Measurements from ENCODE around the gene FAM81A.

DNA sequence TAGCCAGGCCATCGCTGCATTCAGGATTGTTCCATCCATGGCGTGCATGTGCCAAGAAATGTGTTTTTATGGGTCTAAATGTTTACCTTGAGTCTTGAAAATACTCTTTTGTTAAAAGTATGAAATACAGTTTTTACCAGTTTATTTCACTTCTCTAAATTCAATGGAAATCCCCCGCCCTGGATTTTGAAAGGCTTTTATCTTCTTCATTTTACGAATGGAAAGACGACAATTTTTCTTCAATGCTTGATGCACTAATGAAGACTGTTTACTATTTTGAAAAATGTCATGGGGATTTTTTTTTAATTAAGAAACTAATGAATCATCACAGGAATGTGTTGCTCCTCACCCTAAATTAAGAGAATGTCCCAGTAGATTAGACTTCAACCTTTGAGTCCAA is 83.5 kb downstream of the FAM81A start:
- TF ChIP-seq, protein P1, sequence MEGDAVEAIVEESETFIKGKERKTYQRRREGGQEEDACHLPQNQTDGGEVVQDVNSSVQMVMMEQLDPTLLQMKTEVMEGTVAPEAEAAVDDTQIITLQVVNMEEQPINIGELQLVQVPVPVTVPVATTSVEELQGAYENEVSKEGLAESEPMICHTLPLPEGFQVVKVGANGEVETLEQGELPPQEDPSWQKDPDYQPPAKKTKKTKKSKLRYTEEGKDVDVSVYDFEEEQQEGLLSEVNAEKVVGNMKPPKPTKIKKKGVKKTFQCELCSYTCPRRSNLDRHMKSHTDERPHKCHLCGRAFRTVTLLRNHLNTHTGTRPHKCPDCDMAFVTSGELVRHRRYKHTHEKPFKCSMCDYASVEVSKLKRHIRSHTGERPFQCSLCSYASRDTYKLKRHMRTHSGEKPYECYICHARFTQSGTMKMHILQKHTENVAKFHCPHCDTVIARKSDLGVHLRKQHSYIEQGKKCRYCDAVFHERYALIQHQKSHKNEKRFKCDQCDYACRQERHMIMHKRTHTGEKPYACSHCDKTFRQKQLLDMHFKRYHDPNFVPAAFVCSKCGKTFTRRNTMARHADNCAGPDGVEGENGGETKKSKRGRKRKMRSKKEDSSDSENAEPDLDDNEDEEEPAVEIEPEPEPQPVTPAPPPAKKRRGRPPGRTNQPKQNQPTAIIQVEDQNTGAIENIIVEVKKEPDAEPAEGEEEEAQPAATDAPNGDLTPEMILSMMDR (IDR thresholded peaks at IDR 0.05), result no peak
- no peak for TF ChIP-seq POLR2A (IDR thresholded peaks at IDR 0.05)

All from thyroid gland (tissue), 4 donors.